Activated T-helper 1 cell treated with Interleukin-2 at 50 U/mL for 16 hours (primary cell): ENCODE measurements around the gene DLG1.
"Not testable (repeated sequence)": the region's sequence is repeated elsewhere in the genome, so short reads cannot be mapped to it uniquely, and the experiment has no call there.

Source experiments
- DNase-seq: peaks from one replicate; pipeline ENCODE4 v3.0.0-alpha.2; 2020; ENCODE audit warnings: low read depth

Gene DLG1

GRCh38 chr3:197286678-197287077 is 11.7 kb downstream of the DLG1 start:
- DNase-seq = no peak

GRCh38 chr3:197285557-197285956 is 12.9 kb downstream of the DLG1 start:
- DNase-seq = no peak

- no peak for DNase-seq
These were observed 15.4 kb downstream of the DLG1 start for GRCh38 chr3:197283045-197283444.

GRCh38 chr3:197281849-197282248 is 16.6 kb downstream of the DLG1 start:
- no peak for DNase-seq

GRCh38 chr3:197280156-197280555 is 18.3 kb downstream of the DLG1 start:
- no peak for DNase-seq

GRCh38 chr3:197278933-197279332 is 19.5 kb downstream of the DLG1 start:
- no peak for DNase-seq

GRCh38 chr3:197276808-197277207 is 21.6 kb downstream of the DLG1 start:
- DNase-seq = not testable (repeated sequence)

GRCh38 chr3:197270558-197271317 is 27.7 kb downstream of the DLG1 start:
- no peak for DNase-seq

- DNase-seq = no peak
These were observed 29.4 kb downstream of the DLG1 start for GRCh38 chr3:197269024-197269423.

- DNase-seq = no peak
These were observed 30.1 kb downstream of the DLG1 start for GRCh38 chr3:197268294-197268693.

- DNase-seq = no peak
These were observed 32.1 kb downstream of the DLG1 start for GRCh38 chr3:197266331-197266730.

GRCh38 chr3:197262709-197263108 is 35.7 kb downstream of the DLG1 start:
- DNase-seq = no peak

- no peak for DNase-seq
These were observed 37.3 kb downstream of the DLG1 start for GRCh38 chr3:197261164-197261509.

GRCh38 chr3:197260491-197261163 is 37.8 kb downstream of the DLG1 start:
- no peak for DNase-seq

GRCh38 chr3:197259096-197259495 is 39.3 kb downstream of the DLG1 start:
- no peak for DNase-seq

GRCh38 chr3:197258168-197258755 is 40.1 kb downstream of the DLG1 start:
- DNase-seq = no peak

- no peak for DNase-seq
These were observed 40.7 kb downstream of the DLG1 start for GRCh38 chr3:197257711-197258110.

- no peak for DNase-seq
These were observed 41.5 kb downstream of the DLG1 start for GRCh38 chr3:197256836-197257444.

GRCh38 chr3:197256104-197256503 is 42.3 kb downstream of the DLG1 start:
- DNase-seq = no peak

- DNase-seq = no peak
These were observed 45.0 kb downstream of the DLG1 start for GRCh38 chr3:197253238-197253947.

GRCh38 chr3:197249542-197249941 is 48.9 kb downstream of the DLG1 start:
- no peak for DNase-seq

GRCh38 chr3:197248341-197248740 is 50.1 kb downstream of the DLG1 start:
- no peak for DNase-seq
